HEK293 (cell line): ENCODE data around the gene HSPB3.

ENCODE experiments used
- CTCF ChIA-PET: fragments of 350-600 bp; formaldehyde crosslinking; extraction: SDS; loops from one replicate; lab custom pipeline; 2021; ENCODE audit warnings: antibody characterized with exemption; lab: Yijun Ruan, JAX
- POLR2A ChIA-PET: fragments of 300-600 bp; formaldehyde crosslinking; extraction: SDS; loops from one replicate; lab custom pipeline; 2020; ENCODE audit warnings: antibody characterized with exemption, inconsistent platforms; lab: Yijun Ruan, JAX
- H3K27ac ChIP-seq: fragments of 200-500 bp; sonication (Bioruptor generic); 2 replicates; pipeline ENCODE4 v1.5.1; 2014; ENCODE audit warnings: low read depth, low read length, control low read depth, inconsistent platforms; ENCODE audit errors: extremely low read depth
- H3K36me3 ChIP-seq, 2 experiments: fragments of 200-500 bp in 1 of 2; sonication (Bioruptor generic) in 1 of 2; 1 replicate in 1 of 2; 2 replicates in 1 of 2; pipeline ENCODE4 v1.5.1; 2014 to 2017; ENCODE audit warnings: inconsistent platforms in 2 of 2, low read length in 2 of 2; ENCODE audit not compliant: control insufficient read depth in 2 of 2, insufficient read depth in 1 of 2
- H3K4me1 ChIP-seq: fragments of 200-500 bp; sonication (Bioruptor generic); 2 replicates; pipeline ENCODE4 v1.5.1; 2014; ENCODE audit warnings: mild to moderate bottlenecking, low read length, inconsistent platforms; ENCODE audit not compliant: control insufficient read depth, insufficient read depth
- H3K4me3 ChIP-seq: 2 replicates; pipeline ENCODE4 v1.5.1; 2011; ENCODE audit warnings: low read depth, mild to moderate bottlenecking, control low read depth, low read length, moderate library complexity
- H3K9me3 ChIP-seq: fragments of 200-500 bp; sonication (Bioruptor generic); 2 replicates; pipeline ENCODE4 v1.5.1; 2014; ENCODE audit warnings: low read depth, low read length, inconsistent platforms; ENCODE audit not compliant: control insufficient read depth, insufficient read depth
- EGR2 ChIP-seq: fragments of 450-650 bp; formaldehyde crosslinking; IDR thresholded peaks from 2 replicates; pipeline ENCODE4 v1.5.1; 2016; ENCODE audit warnings: low read depth, missing biosample characterization, missing genetic modification characterization
- FEZF1 ChIP-seq: fragments of 450-650 bp; formaldehyde crosslinking; IDR thresholded peaks from 2 replicates; pipeline ENCODE4 v1.5.1; 2016; ENCODE audit warnings: missing biosample characterization, missing genetic modification characterization
- HOXA7 ChIP-seq: sonication (generic); formaldehyde crosslinking; IDR thresholded peaks from 2 replicates; pipeline ENCODE4 v1.8.1; 2022; ENCODE audit warnings: missing genetic modification reagents, borderline replicate concordance
- HOXD13 ChIP-seq: sonication (generic); formaldehyde crosslinking; IDR thresholded peaks from 2 replicates; pipeline ENCODE4 v1.8.0; 2022; ENCODE audit warnings: missing genetic modification reagents, borderline replicate concordance
- KLF8 ChIP-seq: fragments of 450-650 bp; formaldehyde crosslinking; IDR thresholded peaks from 2 replicates; pipeline ENCODE4 v1.5.1; 2016; ENCODE audit warnings: missing biosample characterization, missing genetic modification characterization
- OVOL3 ChIP-seq: fragments of 450-650 bp; formaldehyde crosslinking; IDR thresholded peaks from 2 replicates; pipeline ENCODE4 v1.5.1; 2016; ENCODE audit warnings: missing biosample characterization, missing genetic modification characterization
- PRDM1 ChIP-seq: fragments of 450-650 bp; formaldehyde crosslinking; IDR thresholded peaks from 2 replicates; pipeline ENCODE4; 2016; ENCODE audit warnings: missing biosample characterization, missing genetic modification characterization
- SCRT1 ChIP-seq: fragments of 450-650 bp; formaldehyde crosslinking; IDR thresholded peaks from 2 replicates; pipeline ENCODE4 v1.5.1; 2016; ENCODE audit warnings: missing biosample characterization, missing genetic modification characterization, borderline replicate concordance
- WT1 ChIP-seq: fragments of 450-650 bp; formaldehyde crosslinking; IDR thresholded peaks from 2 replicates; pipeline ENCODE4 v1.5.1; 2016; ENCODE audit warnings: missing biosample characterization, missing genetic modification characterization
- ZBTB17 ChIP-seq: fragments of 450-650 bp; formaldehyde crosslinking; IDR thresholded peaks from 2 replicates; pipeline ENCODE4 v1.5.1; 2016; ENCODE audit warnings: missing biosample characterization, missing genetic modification characterization
- ZBTB7A ChIP-seq: fragments of 450-650 bp; formaldehyde crosslinking; IDR thresholded peaks from 2 replicates; pipeline ENCODE4 v1.5.1; 2016; ENCODE audit warnings: low read depth, missing biosample characterization, missing genetic modification characterization
- ZNF132 ChIP-seq: fragments of 450-650 bp; formaldehyde crosslinking; IDR thresholded peaks from 2 replicates; pipeline ENCODE4 v1.5.1; 2017; ENCODE audit warnings: missing biosample characterization, missing genetic modification characterization, borderline replicate concordance
- ZNF133 ChIP-seq: fragments of 450-650 bp; formaldehyde crosslinking; IDR thresholded peaks from 2 replicates; pipeline ENCODE4 v1.5.1; 2016; ENCODE audit warnings: missing biosample characterization, missing genetic modification characterization
- ZNF157 ChIP-seq: fragments of 450-650 bp; formaldehyde crosslinking; IDR thresholded peaks from 2 replicates; pipeline ENCODE4 v1.5.1; 2016; ENCODE audit warnings: missing biosample characterization, missing genetic modification characterization
- ZNF202 ChIP-seq: fragments of 450-650 bp; formaldehyde crosslinking; IDR thresholded peaks from 2 replicates; pipeline ENCODE4 v1.5.1; 2016; ENCODE audit warnings: missing biosample characterization, missing genetic modification characterization, borderline replicate concordance
- ZNF214 ChIP-seq: fragments of 450-650 bp; formaldehyde crosslinking; IDR thresholded peaks from 2 replicates; pipeline ENCODE4 v1.5.1; 2017; ENCODE audit warnings: missing biosample characterization, mild to moderate bottlenecking, missing genetic modification characterization, borderline replicate concordance
- ZNF335 ChIP-seq: fragments of 450-650 bp; formaldehyde crosslinking; conservative IDR thresholded peaks from 2 replicates; pipeline ENCODE4 v1.5.1; 2016; ENCODE audit warnings: missing biosample characterization, missing genetic modification characterization
- ZNF354C ChIP-seq: fragments of 450-650 bp; formaldehyde crosslinking; IDR thresholded peaks from 2 replicates; pipeline ENCODE4 v1.5.1; 2016; ENCODE audit warnings: missing biosample characterization, missing genetic modification characterization, low read depth, borderline replicate concordance
- ZNF416 ChIP-seq: fragments of 450-650 bp; formaldehyde crosslinking; IDR thresholded peaks from 2 replicates; pipeline ENCODE4 v1.5.1; 2016; ENCODE audit warnings: missing biosample characterization, missing genetic modification characterization
- ZNF510 ChIP-seq: fragments of 450-650 bp; formaldehyde crosslinking; IDR thresholded peaks from 2 replicates; pipeline ENCODE4 v1.5.1; 2018; ENCODE audit warnings: mild to moderate bottlenecking, missing genetic modification characterization, missing biosample characterization; ENCODE audit not compliant: insufficient replicate concordance
- ZNF585B ChIP-seq: fragments of 450-650 bp; formaldehyde crosslinking; IDR thresholded peaks from 2 replicates; pipeline ENCODE4 v1.5.1; 2016; ENCODE audit warnings: missing biosample characterization, missing genetic modification characterization
- ZNF600 ChIP-seq: fragments of 450-650 bp; formaldehyde crosslinking; IDR thresholded peaks from 2 replicates; pipeline ENCODE4 v1.5.1; 2016; ENCODE audit warnings: missing biosample characterization, missing genetic modification characterization
- ZNF623 ChIP-seq: fragments of 450-650 bp; formaldehyde crosslinking; IDR thresholded peaks from 2 replicates; pipeline ENCODE4 v1.5.1; 2016; ENCODE audit warnings: missing biosample characterization, missing genetic modification characterization
- ZNF624 ChIP-seq: fragments of 450-650 bp; formaldehyde crosslinking; IDR thresholded peaks from 2 replicates; pipeline ENCODE4 v1.5.1; 2017; ENCODE audit warnings: missing biosample characterization, missing genetic modification characterization
- ZSCAN23 ChIP-seq: fragments of 450-650 bp; formaldehyde crosslinking; IDR thresholded peaks from 2 replicates; pipeline ENCODE4 v1.5.1; 2016; ENCODE audit warnings: missing biosample characterization, missing genetic modification characterization
- TF ChIP-seq, protein P1 (sequence below): fragments of 450-650 bp; formaldehyde crosslinking; IDR thresholded peaks from 2 replicates; pipeline ENCODE4 v1.5.1; 2017; ENCODE audit warnings: missing biosample characterization, missing genetic modification characterization
- TF ChIP-seq, protein P2 (sequence below): fragments of 450-650 bp; formaldehyde crosslinking; IDR thresholded peaks from 2 replicates; pipeline ENCODE4 v1.5.1; 2016; ENCODE audit warnings: missing biosample characterization, missing genetic modification characterization

Gene HSPB3

DNA sequence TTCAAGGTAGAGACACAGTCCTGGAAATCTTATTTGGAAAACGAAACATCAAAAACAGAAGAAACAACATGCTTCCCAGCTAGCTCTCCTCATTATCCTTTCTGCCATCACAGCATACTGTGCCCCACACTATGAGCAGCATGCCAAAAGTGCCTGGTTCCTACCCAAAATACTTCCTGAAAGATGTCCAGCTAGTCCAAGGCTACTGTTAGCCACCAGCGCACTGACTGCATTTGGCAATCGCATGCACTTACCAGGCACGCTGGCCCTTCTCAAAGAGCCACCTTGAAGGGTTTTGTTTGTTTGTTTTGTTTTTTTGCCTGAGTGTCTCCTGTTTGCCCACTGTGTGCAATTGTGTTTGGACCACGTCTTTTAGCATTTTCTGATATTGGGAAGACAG is 6.8 kb downstream of the HSPB3 start:
- no peaks in the 10 kb centered on the region for H3K9me3 ChIP-seq
- TF ChIP-seq OVOL3 (tag by site-specific recombination) (no peak), PRDM1 (tag by site-specific recombination) (no peak), ZNF624 (no peak), SCRT1 (tag by site-specific recombination) (no peak)
- no peak overlapping the region for H3K27ac ChIP-seq
- H3K4me1 ChIP-seq, result no peaks in the 10 kb centered on the region
- no peak overlapping the region for H3K4me3 ChIP-seq
- H3K36me3 ChIP-seq, result no peaks in the 10 kb centered on the region
- ChIA-PET CTCF (no interaction called here), POLR2A (no interaction called here)

DNA sequence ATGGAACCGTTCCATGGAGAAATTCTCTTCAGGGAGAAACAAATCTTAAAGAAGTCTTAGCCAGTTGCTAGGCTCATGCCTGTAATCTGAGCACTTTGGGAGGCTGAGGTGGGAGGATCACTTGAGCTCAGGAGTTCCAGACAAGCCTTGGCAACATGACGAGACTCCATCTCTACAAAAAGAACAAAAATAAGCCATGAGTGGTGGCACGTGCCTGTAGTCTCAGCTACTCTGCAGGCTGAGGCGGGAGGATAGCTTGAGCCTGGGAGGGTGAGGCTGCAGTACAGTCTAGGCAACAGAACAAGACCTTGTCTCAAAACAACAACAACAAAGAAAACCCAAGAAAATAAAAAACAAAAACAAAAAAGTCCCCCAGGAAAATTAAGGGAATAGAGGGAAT is 8.2 kb downstream of the HSPB3 start:
- Histone ChIP-seq H3K36me3 (no peaks in the 10 kb centered on the region), H3K27ac (no peak overlapping the region), H3K4me1 (no peaks in the 10 kb centered on the region), H3K9me3 (no peaks in the 10 kb centered on the region), H3K4me3 (no peak overlapping the region)
- TF ChIP-seq FEZF1 (tag by site-specific recombination) (0 out of 2 replicates have a peak, but pooled peaks have one; percentile 8), EGR2 (tag by site-specific recombination) (no peak), WT1 (tag by site-specific recombination) (peak; percentile 45; the same call in 1 of the 2 replicates)
- ChIA-PET CTCF (interaction anchor here (0.6 kb wide), 1 partner anchor 268 kb away, joined by 3 read pairs; no protein-coding TSS in a partner anchor), POLR2A (no interaction called here)

DNA sequence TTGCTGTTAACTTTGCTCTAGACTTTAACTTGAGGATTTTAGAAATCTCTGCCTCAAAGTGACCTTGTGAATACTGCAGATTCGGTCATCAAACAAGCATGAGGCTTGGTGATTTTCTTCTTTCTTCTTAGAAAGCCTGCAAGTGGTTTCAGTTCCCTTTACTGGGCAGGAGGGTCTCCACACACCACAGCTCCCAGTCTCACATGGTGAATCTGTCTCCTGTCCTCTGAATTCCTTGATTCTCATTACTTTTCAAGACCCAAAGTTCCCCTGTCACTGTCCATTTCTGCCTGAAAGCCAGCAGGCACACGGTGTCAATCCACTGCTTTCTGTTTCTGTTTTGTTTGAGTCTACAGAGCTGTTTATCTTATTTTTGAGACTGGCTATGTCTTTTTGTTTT is 14.1 kb downstream of the HSPB3 start:
- no peak overlapping the region for H3K4me3 ChIP-seq
- H3K4me1 ChIP-seq, result no peaks in the 10 kb centered on the region
- no peaks in the 10 kb centered on the region for H3K9me3 ChIP-seq
- ChIA-PET POLR2A (no interaction called here), CTCF (interaction anchor here (0.6 to 3.1 kb wide), 3 partner anchors 17 to 235 kb away, joined by 3 to 20 read pairs (median 4); no protein-coding TSS in a partner anchor)
- TF ChIP-seq ZNF416 (tag by site-specific recombination), result no peak
- TF ChIP-seq ZNF214, result no peak
- no peak for TF ChIP-seq ZNF202 (tag by site-specific recombination)
- no peak for TF ChIP-seq ZBTB17 (tag by site-specific recombination)
- H3K36me3 ChIP-seq, result no peaks in the 10 kb centered on the region
- H3K27ac ChIP-seq, result no peak overlapping the region

DNA sequence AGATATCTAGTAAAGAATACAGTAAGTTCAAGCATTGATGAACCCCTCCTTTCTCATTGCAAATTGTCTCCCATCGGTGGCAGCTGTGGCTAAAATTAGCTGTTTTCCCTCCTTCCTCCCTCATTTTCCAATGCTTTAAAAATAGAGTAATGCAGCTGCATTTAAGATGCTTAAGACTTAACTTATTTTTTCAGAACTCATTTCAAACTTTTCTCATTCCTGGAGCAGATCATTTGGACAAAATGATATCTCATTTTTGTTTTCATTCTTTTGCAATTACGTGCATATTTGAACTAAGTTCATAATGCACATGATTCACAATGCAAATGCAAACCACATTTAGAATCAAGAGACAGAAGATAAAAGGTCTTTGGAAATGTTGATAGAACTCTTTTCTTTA is 14.6 kb downstream of the HSPB3 start:
- H3K4me1 ChIP-seq, result no peaks in the 10 kb centered on the region
- no peak overlapping the region for H3K4me3 ChIP-seq
- POLR2A ChIA-PET, result no interaction called here
- H3K36me3 ChIP-seq, result no peaks in the 10 kb centered on the region
- CTCF ChIA-PET, result interaction anchor here (3.1 kb wide), 1 partner anchor 19 kb away, joined by 20 read pairs; no protein-coding TSS in a partner anchor
- no peaks in the 10 kb centered on the region for H3K9me3 ChIP-seq
- TF ChIP-seq ZNF133 (no peak), ZNF585B (tag by site-specific recombination) (no peak), OVOL3 (tag by site-specific recombination) (no peak), ZSCAN23 (tag by site-specific recombination) (no peak), HOXD13 (CRISPR knock-in tag) (no peak), ZNF623 (tag by site-specific recombination) (no peak), ZNF354C (no peak), ZNF335 (no peak), HOXA7 (CRISPR knock-in tag) (no peak), ZNF600 (no peak), KLF8 (tag by site-specific recombination) (no peak), ZBTB7A (tag by site-specific recombination) (no peak), ZNF510 (tag by site-specific recombination) (no peak), ZNF132 (no peak), ZNF157 (no peak), ZNF624 (no peak)
- TF ChIP-seq, protein P1, sequence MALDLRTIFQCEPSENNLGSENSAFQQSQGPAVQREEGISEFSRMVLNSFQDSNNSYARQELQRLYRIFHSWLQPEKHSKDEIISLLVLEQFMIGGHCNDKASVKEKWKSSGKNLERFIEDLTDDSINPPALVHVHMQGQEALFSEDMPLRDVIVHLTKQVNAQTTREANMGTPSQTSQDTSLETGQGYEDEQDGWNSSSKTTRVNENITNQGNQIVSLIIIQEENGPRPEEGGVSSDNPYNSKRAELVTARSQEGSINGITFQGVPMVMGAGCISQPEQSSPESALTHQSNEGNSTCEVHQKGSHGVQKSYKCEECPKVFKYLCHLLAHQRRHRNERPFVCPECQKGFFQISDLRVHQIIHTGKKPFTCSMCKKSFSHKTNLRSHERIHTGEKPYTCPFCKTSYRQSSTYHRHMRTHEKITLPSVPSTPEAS (tag by site-specific recombination), result no peak
- TF ChIP-seq, protein P2, sequence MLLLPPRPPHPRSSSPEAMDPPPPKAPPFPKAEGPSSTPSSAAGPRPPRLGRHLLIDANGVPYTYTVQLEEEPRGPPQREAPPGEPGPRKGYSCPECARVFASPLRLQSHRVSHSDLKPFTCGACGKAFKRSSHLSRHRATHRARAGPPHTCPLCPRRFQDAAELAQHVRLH (tag by site-specific recombination), result no peak
- no peak overlapping the region for H3K27ac ChIP-seq
